ENCODE results near the gene NSD2. TPM values are rescaled to one million over a fixed set of nuclear protein-coding genes. Genes with fewer than 3 reads are reported as not detected.

NSD2 gene
- total RNA-seq, 1 donor from 2014 or later = 43.4 TPM

DNA sequence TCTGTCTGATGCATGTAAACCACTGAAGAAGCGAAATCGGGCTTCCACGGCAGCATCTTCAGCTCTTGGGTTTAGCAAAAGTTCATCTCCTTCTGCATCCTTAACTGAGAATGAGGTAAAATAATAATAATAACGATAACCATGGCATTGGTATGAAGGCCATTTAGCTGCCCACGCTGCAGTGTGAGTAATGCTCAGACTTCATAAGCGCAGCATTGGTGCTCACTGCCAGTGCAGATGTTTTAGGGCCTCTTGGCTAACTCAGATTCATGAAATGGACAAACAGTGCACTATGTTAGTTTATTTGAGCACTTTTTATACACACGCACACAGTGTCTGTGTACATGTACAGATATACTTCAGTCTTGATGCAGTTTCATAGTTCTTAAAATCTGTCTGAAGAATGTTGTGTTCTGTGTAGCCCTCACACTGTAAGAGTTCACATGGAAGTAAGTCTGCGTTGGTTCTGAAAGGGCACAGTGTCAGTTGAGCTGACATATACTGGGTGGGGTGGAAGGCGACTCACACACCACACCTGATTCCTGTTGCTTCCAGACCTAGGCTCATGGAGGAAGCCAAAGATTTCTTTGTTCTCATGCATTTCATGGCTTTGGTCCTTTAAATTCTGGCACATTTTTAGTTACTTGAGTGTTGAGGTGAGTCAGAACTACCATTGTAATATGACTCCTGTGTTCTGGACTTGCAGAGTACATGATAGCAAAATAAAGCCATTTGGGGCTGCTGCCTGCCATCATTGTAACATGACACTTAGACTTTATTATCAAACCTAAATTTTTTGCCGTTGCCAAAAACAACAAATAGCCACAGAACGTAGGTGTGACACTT lies 68.7 kb downstream of the NSD2 start:
- FAIRE-seq (peak; percentile 96), DNase-seq (ENCODE audit: low read depth) (peak; percentile 89)
- H3K36me3 ChIP-seq (ENCODE audit: control insufficient read depth, insufficient read depth, low read length) = peaks cover 9% of the 10 kb centered on the region
- TF ChIP-seq, protein P1, sequence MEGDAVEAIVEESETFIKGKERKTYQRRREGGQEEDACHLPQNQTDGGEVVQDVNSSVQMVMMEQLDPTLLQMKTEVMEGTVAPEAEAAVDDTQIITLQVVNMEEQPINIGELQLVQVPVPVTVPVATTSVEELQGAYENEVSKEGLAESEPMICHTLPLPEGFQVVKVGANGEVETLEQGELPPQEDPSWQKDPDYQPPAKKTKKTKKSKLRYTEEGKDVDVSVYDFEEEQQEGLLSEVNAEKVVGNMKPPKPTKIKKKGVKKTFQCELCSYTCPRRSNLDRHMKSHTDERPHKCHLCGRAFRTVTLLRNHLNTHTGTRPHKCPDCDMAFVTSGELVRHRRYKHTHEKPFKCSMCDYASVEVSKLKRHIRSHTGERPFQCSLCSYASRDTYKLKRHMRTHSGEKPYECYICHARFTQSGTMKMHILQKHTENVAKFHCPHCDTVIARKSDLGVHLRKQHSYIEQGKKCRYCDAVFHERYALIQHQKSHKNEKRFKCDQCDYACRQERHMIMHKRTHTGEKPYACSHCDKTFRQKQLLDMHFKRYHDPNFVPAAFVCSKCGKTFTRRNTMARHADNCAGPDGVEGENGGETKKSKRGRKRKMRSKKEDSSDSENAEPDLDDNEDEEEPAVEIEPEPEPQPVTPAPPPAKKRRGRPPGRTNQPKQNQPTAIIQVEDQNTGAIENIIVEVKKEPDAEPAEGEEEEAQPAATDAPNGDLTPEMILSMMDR (IDR thresholded peaks at IDR 0.05; ENCODE audit: insufficient read depth, low read length, severe bottlenecking) = no peak
- H3K27me3 ChIP-seq (ENCODE audit: control insufficient read depth, insufficient read depth, low read length) = no peaks in the 10 kb centered on the region
- no peak overlapping the region for H3K4me3 ChIP-seq (ENCODE audit: low read depth, low read length)

DNA sequence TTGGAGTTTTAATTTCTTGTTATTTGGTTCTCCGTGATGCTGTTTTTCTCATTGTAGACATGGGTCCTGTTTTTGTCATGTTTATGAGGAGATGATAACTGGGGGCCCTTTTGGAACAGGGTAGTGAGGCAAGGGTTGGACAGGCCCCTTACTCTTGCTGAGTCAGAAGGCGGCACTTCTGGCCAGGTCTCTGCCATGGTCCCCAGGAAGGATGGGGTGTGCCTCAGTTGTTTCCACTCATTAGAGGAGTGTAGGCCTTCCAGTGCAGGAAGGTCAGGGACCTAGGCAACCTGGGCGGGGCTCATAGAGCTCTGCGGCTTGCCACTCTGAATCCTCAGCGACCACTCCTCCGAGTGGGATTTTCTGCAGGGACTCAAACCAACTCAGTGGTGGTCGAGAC lies 69.4 kb downstream of the NSD2 start:
- TF ChIP-seq, protein P1 (IDR thresholded peaks at IDR 0.05; ENCODE audit: insufficient read depth, low read length, severe bottlenecking) = no peak
- Histone ChIP-seq H3K36me3 (ENCODE audit: control insufficient read depth, insufficient read depth, low read length) (peaks cover 9% of the 10 kb centered on the region), H3K27me3 (ENCODE audit: control insufficient read depth, insufficient read depth, low read length) (no peaks in the 10 kb centered on the region), H3K4me3 (ENCODE audit: low read depth, low read length) (no peak overlapping the region)
- FAIRE-seq (no peak), DNase-seq (ENCODE audit: low read depth) (no peak)

DNA sequence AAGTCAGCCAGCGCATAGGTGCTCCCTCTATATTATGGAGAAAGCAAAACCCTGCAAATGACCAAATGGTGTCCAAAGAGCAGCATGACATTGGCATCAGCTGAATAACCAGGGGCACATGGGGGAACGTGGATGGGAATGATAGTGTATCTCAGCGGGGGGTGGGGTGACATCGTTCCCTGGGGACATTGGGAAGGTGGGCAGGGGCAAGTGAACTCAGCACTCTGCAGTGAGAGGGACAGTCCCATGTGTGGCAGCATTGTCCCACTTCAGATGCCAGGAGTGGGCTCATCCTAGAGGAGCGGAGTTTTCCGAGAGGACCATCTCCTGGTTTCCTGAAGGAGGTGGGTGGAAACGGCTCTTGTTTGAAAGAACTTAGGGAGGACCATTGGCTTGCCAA lies 72.7 kb downstream of the NSD2 start:
- peaks cover 11% of the 10 kb centered on the region for H3K36me3 ChIP-seq (ENCODE audit: control insufficient read depth, insufficient read depth, low read length)
- TF ChIP-seq, protein P1 (IDR thresholded peaks at IDR 0.05; ENCODE audit: insufficient read depth, low read length, severe bottlenecking) = no peak
- DNase-seq (ENCODE audit: low read depth) (no peak), FAIRE-seq (no peak)
- H3K27me3 ChIP-seq (ENCODE audit: control insufficient read depth, insufficient read depth, low read length) = no peaks in the 10 kb centered on the region
- no peak overlapping the region for H3K4me3 ChIP-seq (ENCODE audit: low read depth, low read length)

DNA sequence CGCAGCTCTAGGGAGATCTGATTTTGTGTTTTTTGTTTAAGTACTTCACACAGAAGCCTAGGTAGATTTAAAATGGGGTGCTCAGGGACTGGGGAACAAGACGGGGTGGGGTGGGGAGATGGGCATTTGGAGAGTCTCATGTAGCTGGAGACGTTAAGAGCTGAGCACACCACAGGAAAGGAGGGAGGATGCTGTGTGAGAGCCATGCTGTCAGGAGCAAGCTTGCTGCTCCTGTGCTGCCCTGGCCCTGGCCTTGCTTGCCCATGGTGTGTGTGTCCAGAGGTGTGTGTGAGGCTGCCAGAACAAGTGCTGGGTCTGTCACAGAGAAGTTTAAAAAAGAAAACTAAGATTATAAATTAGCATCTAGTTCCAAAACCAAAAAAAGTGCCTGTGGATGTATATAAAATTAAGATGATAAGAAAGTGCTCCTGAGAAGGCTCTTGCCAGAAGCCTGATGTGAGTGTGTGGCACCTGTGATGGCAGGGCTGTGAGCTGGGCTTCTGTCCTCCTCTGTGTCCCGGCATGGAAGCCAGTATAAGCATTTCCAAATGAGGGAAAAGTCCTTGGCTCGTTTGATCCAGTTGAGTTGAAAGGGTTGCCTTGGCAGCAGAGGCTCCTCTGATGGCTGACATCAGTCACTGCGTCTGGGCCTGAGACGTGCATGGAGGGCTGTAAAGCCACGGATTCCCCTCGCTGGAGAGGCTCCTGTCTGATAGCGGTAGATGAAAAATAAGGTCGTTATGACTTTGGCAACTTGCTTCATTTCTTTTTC lies 74.1 kb downstream of the NSD2 start:
- Histone ChIP-seq H3K36me3 (ENCODE audit: control insufficient read depth, insufficient read depth, low read length) (peaks cover 13% of the 10 kb centered on the region), H3K4me3 (ENCODE audit: low read depth, low read length) (no peak overlapping the region), H3K27me3 (ENCODE audit: control insufficient read depth, insufficient read depth, low read length) (no peaks in the 10 kb centered on the region)
- FAIRE-seq (no peak), DNase-seq (ENCODE audit: low read depth) (no peak)
- TF ChIP-seq, protein P1 (IDR thresholded peaks at IDR 0.05; ENCODE audit: insufficient read depth, low read length, severe bottlenecking) = no peak

DNA sequence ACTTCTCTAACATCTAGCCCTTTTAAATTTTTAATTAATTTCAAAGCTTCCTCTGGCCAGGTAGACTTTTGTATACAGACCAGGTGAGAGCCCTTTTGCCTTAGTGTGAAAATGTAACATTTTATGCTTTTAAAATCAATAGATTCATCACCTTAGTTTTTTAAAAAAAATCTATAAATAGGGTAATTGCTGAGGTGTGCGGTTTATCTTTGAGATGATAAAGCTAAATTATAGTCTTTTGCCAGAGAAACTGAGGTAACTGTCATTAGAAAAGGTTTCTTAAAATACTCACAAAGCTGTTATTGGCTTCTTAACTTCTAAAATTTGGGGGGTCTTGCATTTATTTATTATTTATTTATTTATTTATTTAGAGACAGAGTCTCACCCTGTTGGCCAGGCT lies 74.7 kb downstream of the NSD2 start:
- DNase-seq (ENCODE audit: low read depth) (no peak), FAIRE-seq (no peak)
- Histone ChIP-seq H3K36me3 (ENCODE audit: control insufficient read depth, insufficient read depth, low read length) (peaks cover 13% of the 10 kb centered on the region), H3K4me3 (ENCODE audit: low read depth, low read length) (no peak overlapping the region), H3K27me3 (ENCODE audit: control insufficient read depth, insufficient read depth, low read length) (no peaks in the 10 kb centered on the region)
- TF ChIP-seq, protein P1 (IDR thresholded peaks at IDR 0.05; ENCODE audit: insufficient read depth, low read length, severe bottlenecking) = no peak

All from bronchial epithelial cell (primary cell).